Esophagus squamous epithelium (tissue), 5 donors: ENCODE measurements around the gene TNNC1. TPM values are rescaled to one million over a fixed set of nuclear protein-coding genes. Genes with fewer than 3 reads are reported as not detected.

Experiments
- DNase-seq: peaks from one replicate; lab custom pipeline; 2025; lab: John Stamatoyannopoulos, UW
- H3K27ac ChIP-seq, 4 donors: fragments of 200-600 bp; sonication (generic); one replicate each; pipeline ENCODE4 v1.5.1; 2016 to 2019; ENCODE audit warnings: mild to moderate bottlenecking in 1 of 4
- H3K27me3 ChIP-seq, 4 donors: fragments of 200-600 bp; sonication (generic); 1 replicate in 3 of 4; 2 replicates in 1 of 4; pipeline versions ENCODE4 v1.5.1 to v1.6.0; 2017 to 2021; ENCODE audit warnings: antibody characterized with exemption in 1 of 4
- H3K36me3 ChIP-seq, 3 donors: fragments of 200-600 bp; sonication (generic); one replicate each; pipeline ENCODE4 v1.5.1; 2016 to 2019
- H3K4me1 ChIP-seq, 3 donors: fragments of 200-600 bp; sonication (generic); one replicate each; pipeline ENCODE4 v1.5.1; 2017 to 2019
- H3K4me3 ChIP-seq, 4 donors: fragments of 200-600 bp; sonication (generic); 1 replicate in 3 of 4; 2 replicates in 1 of 4; pipeline ENCODE4 v1.5.1; 2016 to 2019; ENCODE audit warnings: mild to moderate bottlenecking in 2 of 4, moderate library complexity in 1 of 4
- H3K9me3 ChIP-seq, 3 donors: fragments of 200-600 bp; sonication (generic); one replicate each; pipeline ENCODE4 v1.5.1; 2016 to 2019
- POLR2A ChIP-seq, 4 donors: fragments of 450-650 bp; IDR thresholded peaks; one replicate each; pipeline ENCODE4 v1.6.1; 2017; ENCODE audit warnings: antibody characterized with exemption in 4 of 4, mild to moderate bottlenecking in 4 of 4, moderate library complexity in 3 of 4
- WGBS, 2 donors: methylation state at CpG; one replicate each; pipeline ENCODE4 v1.1.5; 2018; 5-methylcytosine and 5-hydroxymethylcytosine counted together
- intact Hi-C: fragments of 100-400 bp; cut with DNase I; formaldehyde crosslinking; loops from one replicate; pipeline ENCODE4 v1.15.0; 2022
- total RNA-seq, 4 donors: library from RNA; depleted of rRNA; stranded (reverse); fragments of >200 nt; gene quantifications; one replicate each; pipeline ENCODE4 v1.1.0, GENCODE V29; 2016
- TF ChIP-seq, protein P1 (sequence below), 6 experiments: fragments of 450-650 bp in 4 of 6; fragments of 200-600 bp in 2 of 6; sonication (generic) in 2 of 6; IDR thresholded peaks; one replicate each; pipeline ENCODE4 v1.5.1; 2016 to 2019; ENCODE audit warnings: antibody characterized with exemption in 6 of 6, mild to moderate bottlenecking in 4 of 6, moderate library complexity in 4 of 6
- donor health status: DM: yes; HTN: yes; CAD: no.

Gene TNNC1
- total RNA-seq, 4 donors from 2014 or later, result 4.1 TPM; not detected in 3

DNA sequence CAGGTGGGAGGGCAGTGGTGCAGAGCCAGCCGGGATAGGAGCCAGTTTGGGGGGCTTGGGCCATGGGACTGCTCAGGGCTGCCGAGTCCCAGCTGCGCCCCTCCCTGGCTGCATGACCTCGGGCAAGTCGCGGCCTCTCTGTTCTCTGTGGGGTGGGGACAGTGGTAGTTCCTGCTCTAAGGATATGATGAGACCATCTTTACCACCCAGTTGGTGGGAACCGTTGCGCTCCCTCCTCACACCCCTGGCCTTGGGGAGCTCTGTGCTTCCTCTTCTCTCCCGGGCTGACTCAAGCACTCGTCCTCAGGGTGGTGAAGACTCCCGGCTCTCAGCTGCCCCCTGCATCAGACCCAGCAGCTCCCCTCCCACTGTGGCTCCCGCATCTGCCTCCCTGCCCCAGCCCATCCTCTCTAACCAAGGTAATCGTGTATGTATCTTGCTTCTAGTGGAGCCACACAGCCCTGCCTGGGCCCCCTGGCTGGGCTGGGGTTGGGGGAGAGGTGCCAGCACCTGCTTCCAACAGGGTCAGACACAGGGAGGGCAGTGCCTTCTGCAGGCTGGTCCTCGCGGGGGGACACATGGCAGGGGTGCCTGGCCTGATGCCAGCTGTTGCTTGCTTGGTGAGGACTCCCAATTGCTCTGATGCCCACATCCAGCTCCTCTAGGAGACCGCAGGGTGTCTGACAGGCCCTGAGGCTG lies 26.2 kb upstream of the TNNC1 start:
- H3K27me3 ChIP-seq, result no peaks in the 10 kb centered on the region
- intact Hi-C loops, result loop anchor here (5.0 kb wide), 1 partner anchor 52 kb away; the partner anchor contains the start of gene NT5DC2
- H3K4me3 ChIP-seq, result peak overlapping the region in 1 of 4 donors; percentile 3
- DNase-seq, result no peak
- H3K36me3 ChIP-seq, result peaks cover 46 to 84% (median 74%) of the 10 kb centered on the region in 3 donors
- 78 to 90% methylated on average over 9 of the region's 16 CpGs for WGBS, 2 donors
- H3K4me1 ChIP-seq, result peaks cover 21 to 36% (median 24%) of the 10 kb centered on the region in 3 donors
- no peaks in the 10 kb centered on the region for H3K9me3 ChIP-seq
- H3K27ac ChIP-seq, result peak overlapping the region in 2 of 4 donors; percentile 8 to 36
- TF ChIP-seq, protein P1, sequence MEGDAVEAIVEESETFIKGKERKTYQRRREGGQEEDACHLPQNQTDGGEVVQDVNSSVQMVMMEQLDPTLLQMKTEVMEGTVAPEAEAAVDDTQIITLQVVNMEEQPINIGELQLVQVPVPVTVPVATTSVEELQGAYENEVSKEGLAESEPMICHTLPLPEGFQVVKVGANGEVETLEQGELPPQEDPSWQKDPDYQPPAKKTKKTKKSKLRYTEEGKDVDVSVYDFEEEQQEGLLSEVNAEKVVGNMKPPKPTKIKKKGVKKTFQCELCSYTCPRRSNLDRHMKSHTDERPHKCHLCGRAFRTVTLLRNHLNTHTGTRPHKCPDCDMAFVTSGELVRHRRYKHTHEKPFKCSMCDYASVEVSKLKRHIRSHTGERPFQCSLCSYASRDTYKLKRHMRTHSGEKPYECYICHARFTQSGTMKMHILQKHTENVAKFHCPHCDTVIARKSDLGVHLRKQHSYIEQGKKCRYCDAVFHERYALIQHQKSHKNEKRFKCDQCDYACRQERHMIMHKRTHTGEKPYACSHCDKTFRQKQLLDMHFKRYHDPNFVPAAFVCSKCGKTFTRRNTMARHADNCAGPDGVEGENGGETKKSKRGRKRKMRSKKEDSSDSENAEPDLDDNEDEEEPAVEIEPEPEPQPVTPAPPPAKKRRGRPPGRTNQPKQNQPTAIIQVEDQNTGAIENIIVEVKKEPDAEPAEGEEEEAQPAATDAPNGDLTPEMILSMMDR (IDR thresholded peaks at IDR 0.05), result no peak
- TF ChIP-seq POLR2A (IDR thresholded peaks at IDR 0.05), result no peak

DNA sequence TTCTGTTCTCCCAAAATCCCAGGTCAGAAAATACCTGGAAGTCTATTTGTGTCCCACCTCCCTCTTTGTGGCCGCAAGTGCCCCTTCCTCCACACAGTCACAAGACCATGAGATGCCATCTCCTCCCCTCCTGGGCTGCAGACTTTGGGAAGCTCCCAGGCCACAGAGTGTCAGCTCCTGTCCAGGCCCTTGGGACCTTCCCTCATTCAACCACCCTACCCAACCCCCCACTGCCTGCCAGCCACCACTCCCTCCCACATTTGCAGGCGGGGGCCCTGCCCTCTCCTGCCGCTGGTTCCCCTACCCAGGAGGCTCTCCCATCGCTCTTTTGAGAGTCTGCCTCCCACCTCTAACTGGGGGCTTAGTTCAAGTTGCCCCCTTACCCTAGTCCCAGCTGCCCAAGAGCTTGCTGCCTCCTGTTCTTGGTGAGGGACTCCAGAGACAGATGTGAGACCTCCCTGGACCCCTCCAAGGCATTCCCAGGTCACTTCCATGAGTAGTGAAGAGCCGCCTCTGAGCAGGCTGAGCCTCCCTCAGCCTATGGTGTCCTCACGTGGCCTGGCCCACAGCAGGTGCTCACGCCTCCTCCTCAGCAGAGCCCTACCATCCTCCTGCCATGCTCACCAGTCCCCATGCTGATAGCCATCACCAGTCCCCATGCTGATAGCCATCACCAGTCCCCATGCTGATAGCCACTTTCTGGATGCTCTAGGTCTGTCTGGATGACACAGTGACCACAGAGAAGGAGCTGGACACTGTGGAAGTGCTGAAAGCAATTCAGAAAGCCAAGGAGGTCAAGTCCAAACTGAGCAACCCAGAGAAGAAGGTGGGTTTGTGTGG lies 25.4 kb upstream of the TNNC1 start:
- no peak for DNase-seq
- Histone ChIP-seq H3K4me1 (peaks cover 14 to 29% (median 16%) of the 10 kb centered on the region in 3 donors), H3K9me3 (no peaks in the 10 kb centered on the region), H3K36me3 (peaks cover 46 to 89% (median 79%) of the 10 kb centered on the region in 3 donors), H3K27me3 (no peaks in the 10 kb centered on the region), H3K27ac (peak overlapping the region in 1 of 4 donors; percentile 36), H3K4me3 (no peak overlapping the region)
- WGBS, 2 donors, result 97 to 98% methylated on average over 6 to 7 of the region's 7 CpGs
- no peak for TF ChIP-seq POLR2A (IDR thresholded peaks at IDR 0.05)
- TF ChIP-seq, protein P1 (IDR thresholded peaks at IDR 0.05), result no peak
- intact Hi-C loops, result no loop called here

DNA sequence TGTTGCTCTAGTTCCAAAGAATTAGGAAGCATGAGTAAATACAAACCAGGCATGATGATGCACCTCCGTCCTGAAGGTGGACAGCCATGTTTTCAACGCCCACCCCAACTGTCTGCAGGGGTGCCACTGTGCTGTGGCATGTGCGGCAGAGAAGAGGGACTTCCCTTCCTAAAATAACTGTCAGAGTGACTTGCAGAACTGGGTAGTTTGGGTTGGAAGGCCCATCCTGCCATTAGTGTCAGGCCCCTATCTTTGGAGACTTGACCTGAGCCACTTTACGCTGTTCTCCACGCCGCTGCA lies 23.9 kb upstream of the TNNC1 start:
- no peak overlapping the region for H3K27ac ChIP-seq
- TF ChIP-seq POLR2A (IDR thresholded peaks at IDR 0.05), result no peak
- TF ChIP-seq, protein P1 (IDR thresholded peaks at IDR 0.05), result no peak
- no peak for DNase-seq
- no peaks in the 10 kb centered on the region for H3K27me3 ChIP-seq
- no peaks in the 10 kb centered on the region for H3K9me3 ChIP-seq
- peaks cover 0 to 14% (median 3%) of the 10 kb centered on the region in 3 donors for H3K4me1 ChIP-seq
- peaks cover 52 to 100% (median 92%) of the 10 kb centered on the region in 3 donors for H3K36me3 ChIP-seq
- intact Hi-C loops, result no loop called here
- 91% methylated on average over 6 of the region's 6 CpGs; no CpG with 5 or more reads in 1 of the 2 donors for WGBS, 2 donors
- no peak overlapping the region for H3K4me3 ChIP-seq

DNA sequence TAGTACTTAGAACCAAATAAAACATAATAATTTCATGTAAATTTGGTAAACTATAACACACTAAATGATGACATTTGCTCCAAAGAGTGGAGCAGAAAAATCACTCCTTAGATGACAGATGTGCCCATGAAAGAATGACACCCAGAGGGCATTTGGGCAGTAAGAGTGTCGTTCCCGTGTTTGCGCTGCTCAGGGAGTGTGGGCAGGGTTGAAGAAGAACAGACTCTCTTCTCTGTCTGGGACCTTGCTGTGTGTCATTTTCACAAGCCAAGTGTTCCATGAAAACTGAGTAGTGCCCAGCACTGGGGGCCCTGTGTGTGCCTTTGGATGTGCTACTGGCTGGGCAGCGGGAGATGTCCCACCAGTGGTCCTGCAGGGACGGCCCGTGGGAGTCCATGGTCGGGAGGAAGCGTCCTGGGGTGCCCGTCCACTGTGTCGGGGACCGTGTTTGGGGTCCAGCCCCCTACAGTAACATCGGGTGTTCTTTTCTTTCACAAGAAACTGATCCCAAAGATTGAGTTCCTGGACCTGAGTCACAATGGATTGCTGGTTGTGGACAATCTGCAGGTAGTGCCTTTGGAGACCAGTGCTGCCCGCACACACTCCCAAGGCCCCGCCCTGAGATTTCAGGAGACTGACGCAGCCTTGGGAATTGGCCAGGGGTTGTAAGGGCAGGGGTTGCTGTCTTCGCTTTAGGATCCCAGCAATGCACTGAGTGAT lies 23.4 kb upstream of the TNNC1 start:
- intact Hi-C loops, result no loop called here

More for the DNA sequence above, 23.4 kb upstream of the TNNC1 start:
- Histone ChIP-seq H3K4me1 (peaks cover under 1 to 13% (median 1%) of the 10 kb centered on the region in 3 donors), H3K9me3 (no peaks in the 10 kb centered on the region), H3K27ac (peak overlapping the region in 1 of 4 donors; percentile 39), H3K4me3 (no peak overlapping the region), H3K27me3 (no peaks in the 10 kb centered on the region), H3K36me3 (peaks cover 52 to 100% (median 92%) of the 10 kb centered on the region in 3 donors)
- TF ChIP-seq, protein P1 (IDR thresholded peaks at IDR 0.05), result no peak
- no peak for DNase-seq
- 82 to 85% methylated on average over 6 to 7 of the region's 16 CpGs for WGBS, 2 donors
